Measurements from ENCODE around the gene HLA-F.

DNA sequence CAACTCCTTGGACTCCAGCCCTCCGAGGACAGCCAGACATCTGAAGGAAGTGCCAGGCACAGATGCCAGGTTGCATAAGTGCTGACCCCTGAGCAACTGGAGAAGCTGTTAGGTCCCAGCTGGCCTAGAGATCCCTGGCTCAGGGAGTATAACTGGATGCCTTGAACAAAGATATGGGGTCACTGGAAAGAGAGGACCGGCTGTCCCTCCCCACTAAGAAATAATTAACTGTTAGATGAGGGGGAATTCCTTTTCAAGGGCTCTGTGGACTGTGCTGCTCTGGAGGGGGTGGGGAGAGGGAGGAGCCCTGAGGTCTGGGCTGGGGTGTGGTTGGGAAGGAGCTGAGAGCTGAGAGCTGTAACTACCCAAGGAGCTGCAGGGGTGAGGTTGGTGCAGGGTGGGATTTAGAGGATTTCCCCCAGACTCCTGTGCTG, 39.6 kb downstream of the HLA-F start:
- TF ChIP-seq, protein P1, sequence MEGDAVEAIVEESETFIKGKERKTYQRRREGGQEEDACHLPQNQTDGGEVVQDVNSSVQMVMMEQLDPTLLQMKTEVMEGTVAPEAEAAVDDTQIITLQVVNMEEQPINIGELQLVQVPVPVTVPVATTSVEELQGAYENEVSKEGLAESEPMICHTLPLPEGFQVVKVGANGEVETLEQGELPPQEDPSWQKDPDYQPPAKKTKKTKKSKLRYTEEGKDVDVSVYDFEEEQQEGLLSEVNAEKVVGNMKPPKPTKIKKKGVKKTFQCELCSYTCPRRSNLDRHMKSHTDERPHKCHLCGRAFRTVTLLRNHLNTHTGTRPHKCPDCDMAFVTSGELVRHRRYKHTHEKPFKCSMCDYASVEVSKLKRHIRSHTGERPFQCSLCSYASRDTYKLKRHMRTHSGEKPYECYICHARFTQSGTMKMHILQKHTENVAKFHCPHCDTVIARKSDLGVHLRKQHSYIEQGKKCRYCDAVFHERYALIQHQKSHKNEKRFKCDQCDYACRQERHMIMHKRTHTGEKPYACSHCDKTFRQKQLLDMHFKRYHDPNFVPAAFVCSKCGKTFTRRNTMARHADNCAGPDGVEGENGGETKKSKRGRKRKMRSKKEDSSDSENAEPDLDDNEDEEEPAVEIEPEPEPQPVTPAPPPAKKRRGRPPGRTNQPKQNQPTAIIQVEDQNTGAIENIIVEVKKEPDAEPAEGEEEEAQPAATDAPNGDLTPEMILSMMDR (IDR thresholded peaks at IDR 0.05), result no peak
- no peak for TF ChIP-seq RFX5 (IDR thresholded peaks at IDR 0.05)
- TF ChIP-seq, protein P2, sequence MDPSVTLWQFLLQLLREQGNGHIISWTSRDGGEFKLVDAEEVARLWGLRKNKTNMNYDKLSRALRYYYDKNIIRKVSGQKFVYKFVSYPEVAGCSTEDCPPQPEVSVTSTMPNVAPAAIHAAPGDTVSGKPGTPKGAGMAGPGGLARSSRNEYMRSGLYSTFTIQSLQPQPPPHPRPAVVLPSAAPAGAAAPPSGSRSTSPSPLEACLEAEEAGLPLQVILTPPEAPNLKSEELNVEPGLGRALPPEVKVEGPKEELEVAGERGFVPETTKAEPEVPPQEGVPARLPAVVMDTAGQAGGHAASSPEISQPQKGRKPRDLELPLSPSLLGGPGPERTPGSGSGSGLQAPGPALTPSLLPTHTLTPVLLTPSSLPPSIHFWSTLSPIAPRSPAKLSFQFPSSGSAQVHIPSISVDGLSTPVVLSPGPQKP (IDR thresholded peaks at IDR 0.05; ENCODE audit: low read depth, low read length), result no peak
